Activated naive CD8-positive, alpha-beta T cell treated with anti-CD3 and anti-CD28 coated beads, Interleukin-2, amount 50 U/mL, for 24 hours (primary cell): ENCODE data around the gene EGR2.
"Not testable (repeated sequence)": the region's sequence is repeated elsewhere in the genome, so short reads cannot be mapped to it uniquely, and the experiment has no call there.

ENCODE experiments used
- ATAC-seq: fragments of 150-1000 bp; cut with Tn5 transposase; one replicate; pipeline ENCODE4 v1.10.0; 2021
- DNase-seq: peaks from one replicate; pipeline ENCODE4 v3.0.0; 2021
- H3K27ac Mint-ChIP-seq: one replicate; pipeline ENCODE4 v1.8.0; 2021; ENCODE audit warnings: mild to moderate bottlenecking, mixed read lengths
- H3K27me3 Mint-ChIP-seq: one replicate; pipeline ENCODE4 v1.8.0; 2021; ENCODE audit warnings: mixed read lengths
- H3K36me3 Mint-ChIP-seq: one replicate; pipeline ENCODE4 v1.8.0; 2021; ENCODE audit warnings: low read depth, mixed read lengths
- H3K4me1 Mint-ChIP-seq: one replicate; pipeline ENCODE4 v1.8.0; 2021; ENCODE audit warnings: mixed read lengths
- H3K4me3 Mint-ChIP-seq: one replicate; pipeline ENCODE4 v1.8.0; 2021; ENCODE audit warnings: mild to moderate bottlenecking, moderate library complexity, mixed read lengths
- H3K9me3 Mint-ChIP-seq: one replicate; pipeline ENCODE4 v1.8.0; 2021; ENCODE audit warnings: mixed read lengths

EGR2 gene

GRCh38 chr10:62792261-62792660 lies 23.9 kb downstream of the EGR2 start:
- peaks cover 2% of the 10 kb centered on the region for H3K4me1 Mint-ChIP-seq
- H3K27ac Mint-ChIP-seq = no peak overlapping the region
- H3K27me3 Mint-ChIP-seq = peaks cover 17% of the 10 kb centered on the region
- no peak overlapping the region for H3K4me3 Mint-ChIP-seq
- DNase-seq (no peak), ATAC-seq (no peak)
- H3K36me3 Mint-ChIP-seq = no peaks in the 10 kb centered on the region
- peaks cover under 1% of the 10 kb centered on the region for H3K9me3 Mint-ChIP-seq

DNA sequence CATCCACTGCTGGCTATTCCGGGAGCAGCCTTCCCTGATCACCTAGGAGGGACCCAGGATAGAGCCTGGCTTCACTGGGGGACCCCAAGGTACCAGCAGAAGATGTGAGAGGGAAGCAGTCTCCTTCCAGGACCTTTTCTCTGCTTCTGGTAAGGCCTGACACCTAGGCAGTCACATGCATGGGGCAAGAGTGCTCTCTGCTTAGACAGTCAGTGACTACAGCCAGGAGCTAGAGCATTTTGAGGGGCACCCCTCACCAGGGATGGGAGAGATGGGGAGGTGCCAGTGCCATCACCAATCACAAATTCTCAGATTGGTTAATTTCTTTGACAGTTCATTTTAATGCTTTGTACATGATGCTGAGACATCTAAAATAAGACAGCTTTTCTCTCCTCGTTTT lies 25.6 kb downstream of the EGR2 start:
- no peak for ATAC-seq
- Mint-ChIP-seq H3K9me3 (peaks cover 6% of the 10 kb centered on the region), H3K27ac (no peak overlapping the region), H3K4me3 (no peak overlapping the region), H3K36me3 (no peaks in the 10 kb centered on the region), H3K27me3 (peaks cover 3% of the 10 kb centered on the region), H3K4me1 (no peaks in the 10 kb centered on the region)
- no peak for DNase-seq

DNA sequence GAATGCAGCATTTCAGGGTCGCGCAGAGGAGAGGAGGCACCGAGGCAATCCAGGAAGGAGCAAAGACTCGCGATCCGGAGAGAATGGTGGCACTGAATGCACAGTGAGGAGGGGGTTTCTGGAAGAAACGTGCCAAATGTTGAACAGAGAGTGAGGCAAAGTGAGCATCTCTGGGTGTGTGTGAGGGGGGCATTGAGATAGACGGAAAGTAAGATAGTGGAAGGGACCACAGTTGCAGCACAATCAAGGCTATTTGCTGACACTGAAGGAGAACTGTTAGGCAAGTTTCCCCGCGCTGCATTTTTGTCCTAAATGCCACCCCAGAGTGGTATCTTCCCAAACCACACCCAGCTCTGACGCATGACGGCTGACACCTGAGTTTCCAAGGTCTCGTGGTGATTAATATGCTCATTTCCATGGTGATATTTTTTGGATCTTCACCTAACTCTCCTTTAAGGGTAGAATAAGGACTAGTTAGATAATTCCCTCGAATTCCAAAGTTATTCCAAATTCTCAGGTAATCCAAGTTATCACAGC lies 26.1 kb downstream of the EGR2 start:
- ATAC-seq = no peak
- DNase-seq = no peak
- H3K27ac Mint-ChIP-seq = no peak overlapping the region
- no peaks in the 10 kb centered on the region for H3K4me1 Mint-ChIP-seq
- peaks cover 3% of the 10 kb centered on the region for H3K36me3 Mint-ChIP-seq
- H3K4me3 Mint-ChIP-seq = no peak overlapping the region
- H3K27me3 Mint-ChIP-seq = peaks cover 5% of the 10 kb centered on the region
- peaks cover 11% of the 10 kb centered on the region for H3K9me3 Mint-ChIP-seq

DNA sequence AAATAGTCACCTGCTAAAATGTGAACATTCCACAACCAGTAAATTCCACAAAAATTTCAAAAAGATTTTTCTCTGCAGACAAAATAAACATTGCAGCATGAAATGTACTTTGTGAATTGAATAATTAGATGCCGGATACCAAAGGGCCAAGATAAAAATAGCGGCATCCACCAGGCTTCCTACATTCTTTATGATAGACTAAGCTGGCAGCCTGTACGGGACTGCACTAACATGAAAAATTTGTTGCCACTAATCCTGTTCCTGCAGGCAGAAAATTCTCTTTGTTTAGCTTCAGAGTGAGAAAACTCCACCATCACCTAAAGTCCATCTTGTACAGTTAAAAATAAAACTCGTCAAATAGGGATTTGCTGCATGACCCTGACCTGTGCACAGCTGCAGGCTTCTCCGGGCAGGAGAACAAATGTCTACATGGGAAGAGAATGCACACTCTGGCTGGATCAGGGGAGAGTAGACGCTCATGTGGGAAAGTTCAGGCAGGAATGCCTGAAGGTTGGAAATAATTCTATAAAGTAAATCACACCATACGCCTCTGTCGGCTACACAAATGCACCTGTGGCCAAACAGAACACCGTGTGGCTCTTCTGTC lies 27.2 kb downstream of the EGR2 start:
- ATAC-seq (no peak), DNase-seq (no peak)
- Mint-ChIP-seq H3K27ac (no peak overlapping the region), H3K36me3 (peaks cover 7% of the 10 kb centered on the region), H3K9me3 (peaks cover 20% of the 10 kb centered on the region), H3K4me3 (no peak overlapping the region), H3K4me1 (no peaks in the 10 kb centered on the region), H3K27me3 (peaks cover 5% of the 10 kb centered on the region)

DNA sequence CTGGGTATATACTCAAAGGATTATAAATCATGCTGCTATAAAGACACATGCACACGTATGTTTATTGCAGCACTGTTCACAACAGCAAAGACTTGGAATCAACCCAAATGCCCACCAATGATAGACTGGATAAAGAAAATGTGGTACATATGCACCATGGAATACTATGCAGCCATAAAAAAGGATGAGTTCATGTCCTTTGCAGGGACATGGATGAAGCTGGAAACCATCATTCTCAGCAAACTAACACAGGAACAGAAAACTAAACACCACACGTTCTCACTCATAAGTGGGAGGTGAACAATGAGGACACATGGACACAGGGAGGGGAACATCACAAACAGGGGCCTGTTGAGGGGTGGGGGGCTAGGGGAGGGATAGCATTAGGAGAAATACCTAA lies 27.9 kb downstream of the EGR2 start:
- H3K4me1 Mint-ChIP-seq, ATAC-seq, H3K27ac Mint-ChIP-seq, H3K36me3 Mint-ChIP-seq, H3K27me3 Mint-ChIP-seq, H3K4me3 Mint-ChIP-seq, DNase-seq: not testable (repeated sequence)
- H3K9me3 Mint-ChIP-seq = peaks cover 20% of the 10 kb centered on the region

DNA sequence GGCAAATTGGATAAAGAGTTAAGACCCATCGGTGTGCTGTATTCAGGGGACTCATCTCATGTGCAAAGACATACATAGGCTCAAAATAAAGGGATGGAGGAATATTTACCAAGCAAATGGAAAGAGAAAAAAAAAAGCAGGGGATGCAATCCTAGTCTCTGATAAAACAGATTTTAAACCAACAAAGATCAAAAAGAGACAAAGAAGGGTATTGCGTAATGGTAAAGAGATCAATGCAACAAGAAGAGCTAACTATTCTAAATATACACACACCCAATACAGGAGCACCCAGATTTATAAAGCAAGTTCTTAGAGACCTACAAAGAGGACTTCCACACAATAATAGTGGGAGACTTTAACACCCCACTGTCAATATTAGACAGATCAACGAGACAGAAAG lies 31.6 kb downstream of the EGR2 start:
- H3K36me3 Mint-ChIP-seq, DNase-seq, H3K27ac Mint-ChIP-seq, ATAC-seq, H3K4me3 Mint-ChIP-seq, H3K27me3 Mint-ChIP-seq: not testable (repeated sequence)
- Mint-ChIP-seq H3K9me3 (peaks cover 20% of the 10 kb centered on the region), H3K4me1 (peaks cover 18% of the 10 kb centered on the region)

- H3K27ac Mint-ChIP-seq = peak overlapping the region; percentile 76
- peaks cover 48% of the 10 kb centered on the region for H3K4me1 Mint-ChIP-seq
- H3K9me3 Mint-ChIP-seq = peaks cover 5% of the 10 kb centered on the region
- peak overlapping the region; percentile 50 for H3K4me3 Mint-ChIP-seq
- DNase-seq (peak; percentile 87), ATAC-seq (peak; percentile 94)
- H3K27me3 Mint-ChIP-seq = no peaks in the 10 kb centered on the region
- peaks cover 2% of the 10 kb centered on the region for H3K36me3 Mint-ChIP-seq
These were observed 36.5 kb downstream of the EGR2 start for GRCh38 chr10:62779487-62780248.

GRCh38 chr10:62778125-62778524 lies 38.0 kb downstream of the EGR2 start:
- Mint-ChIP-seq H3K27me3 (peaks cover 2% of the 10 kb centered on the region), H3K4me3 (no peak overlapping the region), H3K4me1 (peaks cover 49% of the 10 kb centered on the region), H3K27ac (no peak overlapping the region), H3K36me3 (peaks cover 2% of the 10 kb centered on the region), H3K9me3 (no peaks in the 10 kb centered on the region)
- no peak for DNase-seq
- peak; percentile 53 for ATAC-seq

DNA sequence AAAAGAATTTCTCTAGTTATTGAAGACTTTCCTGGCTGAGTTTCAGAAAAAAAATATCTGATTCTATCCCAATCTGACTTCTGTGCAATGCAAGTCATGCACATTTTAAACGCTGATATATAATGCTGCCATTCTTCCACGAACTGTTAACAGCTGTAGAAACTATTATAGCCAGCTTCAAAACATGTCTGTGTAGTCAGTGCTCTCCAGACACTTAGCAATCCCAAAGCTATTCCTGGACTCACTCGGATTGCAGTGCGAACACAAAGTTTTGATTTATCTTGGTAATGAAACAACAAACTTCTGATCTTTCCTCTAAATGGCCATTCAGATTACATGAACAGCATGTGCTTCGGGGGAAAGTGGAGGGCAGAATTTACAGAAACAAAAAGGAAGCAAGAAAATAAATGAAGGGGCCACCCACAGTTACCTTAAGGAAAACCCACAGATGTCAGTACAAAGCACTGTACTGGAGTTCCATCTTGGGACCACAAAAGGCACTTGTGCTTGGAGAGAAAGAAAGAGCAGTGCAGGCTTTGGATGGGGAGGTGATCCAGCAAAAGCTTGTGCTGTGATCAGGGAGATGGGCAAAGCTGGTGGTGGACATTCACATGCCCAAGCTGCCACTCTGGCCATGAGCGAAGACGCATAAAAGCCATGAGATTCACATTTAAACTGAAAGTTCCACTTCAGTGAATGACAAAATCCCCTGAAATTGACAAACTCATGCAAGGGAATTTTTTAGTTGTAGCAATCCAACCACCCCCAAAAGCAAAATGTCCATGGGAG lies 43.8 kb downstream of the EGR2 start:
- Mint-ChIP-seq H3K27me3 (peaks cover 5% of the 10 kb centered on the region), H3K9me3 (no peaks in the 10 kb centered on the region), H3K4me1 (peaks cover 35% of the 10 kb centered on the region), H3K27ac (no peak overlapping the region), H3K36me3 (no peaks in the 10 kb centered on the region), H3K4me3 (no peak overlapping the region)
- ATAC-seq (no peak), DNase-seq (no peak)

- H3K4me3 Mint-ChIP-seq = no peak overlapping the region
- H3K36me3 Mint-ChIP-seq = no peaks in the 10 kb centered on the region
- H3K4me1 Mint-ChIP-seq = peaks cover 32% of the 10 kb centered on the region
- ATAC-seq = no peak
- H3K9me3 Mint-ChIP-seq = no peaks in the 10 kb centered on the region
- H3K27ac Mint-ChIP-seq = peak overlapping the region; percentile 23
- peaks cover 5% of the 10 kb centered on the region for H3K27me3 Mint-ChIP-seq
- no peak for DNase-seq
These were observed 46.5 kb downstream of the EGR2 start for GRCh38 chr10:62769574-62770242.

DNA sequence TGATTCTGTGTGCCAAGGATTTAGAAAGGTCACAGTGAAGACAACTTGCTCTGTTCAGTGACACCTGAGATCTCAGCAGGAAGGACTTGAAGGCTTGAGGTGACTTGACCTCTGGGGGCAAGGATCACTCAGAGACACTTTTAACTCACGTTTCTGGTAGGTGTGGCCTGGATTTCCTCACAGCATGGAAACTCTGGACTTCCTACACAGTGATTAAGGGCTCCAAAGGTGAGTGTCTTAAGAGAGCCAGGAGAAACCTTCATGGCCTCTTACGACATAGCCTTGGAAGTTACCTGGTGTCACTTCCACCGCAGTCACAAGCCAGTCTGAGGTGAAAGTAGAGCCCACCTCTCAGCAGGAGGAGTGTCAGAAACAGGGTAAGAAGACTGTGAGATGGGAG lies 49.8 kb downstream of the EGR2 start:
- Mint-ChIP-seq H3K27me3 (peaks cover 3% of the 10 kb centered on the region), H3K36me3 (no peaks in the 10 kb centered on the region), H3K27ac (no peak overlapping the region), H3K4me1 (peaks cover 27% of the 10 kb centered on the region), H3K9me3 (no peaks in the 10 kb centered on the region), H3K4me3 (no peak overlapping the region)
- DNase-seq (no peak), ATAC-seq (no peak)

GRCh38 chr10:62765726-62766125 lies 50.4 kb downstream of the EGR2 start:
- Mint-ChIP-seq H3K9me3 (no peaks in the 10 kb centered on the region), H3K36me3 (no peaks in the 10 kb centered on the region), H3K4me3 (no peak overlapping the region), H3K4me1 (peaks cover 34% of the 10 kb centered on the region), H3K27ac (no peak overlapping the region), H3K27me3 (peaks cover 3% of the 10 kb centered on the region)
- ATAC-seq = no peak
- DNase-seq = no peak

- H3K4me3 Mint-ChIP-seq = no peak overlapping the region
- H3K36me3 Mint-ChIP-seq = no peaks in the 10 kb centered on the region
- peaks cover 32% of the 10 kb centered on the region for H3K4me1 Mint-ChIP-seq
- H3K9me3 Mint-ChIP-seq = no peaks in the 10 kb centered on the region
- DNase-seq (no peak), ATAC-seq (no peak)
- no peak overlapping the region for H3K27ac Mint-ChIP-seq
- H3K27me3 Mint-ChIP-seq = peaks cover 3% of the 10 kb centered on the region
These were observed 52.2 kb downstream of the EGR2 start for GRCh38 chr10:62764011-62764410.

- ATAC-seq (no peak), DNase-seq (no peak)
- peaks cover under 1% of the 10 kb centered on the region for H3K27me3 Mint-ChIP-seq
- H3K9me3 Mint-ChIP-seq = no peaks in the 10 kb centered on the region
- H3K27ac Mint-ChIP-seq = no peak overlapping the region
- no peaks in the 10 kb centered on the region for H3K36me3 Mint-ChIP-seq
- H3K4me3 Mint-ChIP-seq = no peak overlapping the region
- H3K4me1 Mint-ChIP-seq = peaks cover 27% of the 10 kb centered on the region
These were observed 53.0 kb downstream of the EGR2 start for GRCh38 chr10:62763155-62763554.
